T-helper 1 cell treated with Interleukin-12 subunit alpha and Interleukin-12 subunit beta and Interleukin-4 antibody, amounts not matched to agents 30 μg/mL and 1 μg/mL, for 36 hours (primary cell): ENCODE data around the gene STAT5B.
A peak's percentile ranks its signal among the peaks of the same experiment; 100 is the strongest.
"Not testable (repeated sequence)": the region's sequence is repeated elsewhere in the genome, so short reads cannot be mapped to it uniquely, and the experiment has no call there.

Source experiments
- H3K27ac Mint-ChIP-seq: one replicate; pipeline ENCODE4 v1.8.0; 2021; ENCODE audit warnings: mild to moderate bottlenecking, mixed read lengths
- H3K27me3 Mint-ChIP-seq: one replicate; pipeline ENCODE4 v1.8.0; 2021; ENCODE audit warnings: low read depth, mixed read lengths
- H3K36me3 Mint-ChIP-seq: one replicate; pipeline ENCODE4 v1.8.0; 2021; ENCODE audit warnings: low read depth, mixed read lengths
- H3K4me1 Mint-ChIP-seq: one replicate; pipeline ENCODE4 v1.8.0; 2021; ENCODE audit warnings: low read depth, mixed read lengths
- H3K4me3 Mint-ChIP-seq: one replicate; pipeline ENCODE4 v1.8.0; 2021; ENCODE audit warnings: mild to moderate bottlenecking, moderate library complexity, mixed read lengths
- H3K9me3 Mint-ChIP-seq: one replicate; pipeline ENCODE4 v1.8.0; 2021; ENCODE audit warnings: mixed read lengths

Gene STAT5B

GRCh38 chr17:42276359-42276608, at the start of gene STAT5B:
Gene STAT5B (minus strand): TSS chr17:42276391. CDS start chr17:42232127, 44,264 bp downstream.
- Mint-ChIP-seq H3K27ac (peak within 1 kb of the TSS; percentile 91), H3K27me3 (no peaks in the 10 kb centered on the region), H3K4me3 (peak within 1 kb of the TSS; percentile 93), H3K36me3 (peaks cover 9% of the 10 kb centered on the region), H3K4me1 (peaks cover 43% of the 10 kb centered on the region), H3K9me3 (no peaks in the 10 kb centered on the region)

GRCh38 chr17:42325026-42325425, 48.8 kb upstream of the STAT5B start:
- no peaks in the 10 kb centered on the region for H3K9me3 Mint-ChIP-seq
- peaks cover 40% of the 10 kb centered on the region for H3K4me1 Mint-ChIP-seq
- no peak overlapping the region for H3K4me3 Mint-ChIP-seq
- H3K27me3 Mint-ChIP-seq = no peaks in the 10 kb centered on the region
- peaks cover 57% of the 10 kb centered on the region for H3K36me3 Mint-ChIP-seq
- H3K27ac Mint-ChIP-seq = peak overlapping the region; percentile 20

GRCh38 chr17:42323268-42323773, 47.1 kb upstream of the STAT5B start:
- no peaks in the 10 kb centered on the region for H3K27me3 Mint-ChIP-seq
- H3K4me1 Mint-ChIP-seq = peaks cover 49% of the 10 kb centered on the region
- H3K36me3 Mint-ChIP-seq = peaks cover 54% of the 10 kb centered on the region
- H3K27ac Mint-ChIP-seq = peak overlapping the region; percentile 71
- H3K9me3 Mint-ChIP-seq = no peaks in the 10 kb centered on the region
- peak overlapping the region; percentile 14 for H3K4me3 Mint-ChIP-seq

- Mint-ChIP-seq H3K9me3 (no peaks in the 10 kb centered on the region), H3K27ac (peak overlapping the region; percentile 71), H3K27me3 (no peaks in the 10 kb centered on the region), H3K4me3 (peak overlapping the region; percentile 14), H3K36me3 (peaks cover 54% of the 10 kb centered on the region), H3K4me1 (peaks cover 49% of the 10 kb centered on the region)
These were observed 46.4 kb upstream of the STAT5B start for GRCh38 chr17:42322382-42323267.

GRCh38 chr17:42321555-42321954, 45.4 kb upstream of the STAT5B start:
- Mint-ChIP-seq H3K27ac (peak overlapping the region; percentile 27), H3K4me1 (peaks cover 54% of the 10 kb centered on the region), H3K36me3 (peaks cover 57% of the 10 kb centered on the region), H3K27me3 (no peaks in the 10 kb centered on the region), H3K4me3 (no peak overlapping the region), H3K9me3 (no peaks in the 10 kb centered on the region)

GRCh38 chr17:42317967-42318366, 41.8 kb upstream of the STAT5B start:
- peaks cover 63% of the 10 kb centered on the region for H3K4me1 Mint-ChIP-seq
- not testable (repeated sequence) for H3K4me3 Mint-ChIP-seq, H3K27ac Mint-ChIP-seq, H3K27me3 Mint-ChIP-seq, H3K9me3 Mint-ChIP-seq
- peaks cover 56% of the 10 kb centered on the region for H3K36me3 Mint-ChIP-seq

- Mint-ChIP-seq H3K4me1 (peaks cover 59% of the 10 kb centered on the region), H3K27me3 (no peaks in the 10 kb centered on the region), H3K9me3 (no peaks in the 10 kb centered on the region), H3K36me3 (peaks cover 52% of the 10 kb centered on the region), H3K27ac (peak overlapping the region; percentile 65), H3K4me3 (no peak overlapping the region)
These were observed 41.2 kb upstream of the STAT5B start for GRCh38 chr17:42317266-42317845.

GRCh38 chr17:42316755-42317154, 40.6 kb upstream of the STAT5B start:
- peaks cover 49% of the 10 kb centered on the region for H3K36me3 Mint-ChIP-seq
- H3K9me3 Mint-ChIP-seq = no peaks in the 10 kb centered on the region
- H3K27ac Mint-ChIP-seq = no peak overlapping the region
- H3K27me3 Mint-ChIP-seq = no peaks in the 10 kb centered on the region
- no peak overlapping the region for H3K4me3 Mint-ChIP-seq
- H3K4me1 Mint-ChIP-seq = peaks cover 57% of the 10 kb centered on the region

GRCh38 chr17:42315402-42316156, 39.4 kb upstream of the STAT5B start:
- H3K4me1 Mint-ChIP-seq = peaks cover 59% of the 10 kb centered on the region
- H3K36me3 Mint-ChIP-seq = peaks cover 50% of the 10 kb centered on the region
- H3K4me3 Mint-ChIP-seq = peak overlapping the region; percentile 48
- peak overlapping the region; percentile 79 for H3K27ac Mint-ChIP-seq
- no peaks in the 10 kb centered on the region for H3K27me3 Mint-ChIP-seq
- no peaks in the 10 kb centered on the region for H3K9me3 Mint-ChIP-seq

- peaks cover 56% of the 10 kb centered on the region for H3K4me1 Mint-ChIP-seq
- H3K36me3 Mint-ChIP-seq = peaks cover 55% of the 10 kb centered on the region
- no peaks in the 10 kb centered on the region for H3K9me3 Mint-ChIP-seq
- H3K27ac Mint-ChIP-seq = no peak overlapping the region
- H3K4me3 Mint-ChIP-seq = no peak overlapping the region
- H3K27me3 Mint-ChIP-seq = no peaks in the 10 kb centered on the region
These were observed 37.8 kb upstream of the STAT5B start for GRCh38 chr17:42313773-42314566.

GRCh38 chr17:42313389-42313772, 37.2 kb upstream of the STAT5B start:
- no peaks in the 10 kb centered on the region for H3K9me3 Mint-ChIP-seq
- no peak overlapping the region for H3K4me3 Mint-ChIP-seq
- H3K27ac Mint-ChIP-seq = no peak overlapping the region
- H3K36me3 Mint-ChIP-seq = peaks cover 55% of the 10 kb centered on the region
- H3K27me3 Mint-ChIP-seq = no peaks in the 10 kb centered on the region
- H3K4me1 Mint-ChIP-seq = peaks cover 54% of the 10 kb centered on the region

GRCh38 chr17:42312285-42313130, 36.3 kb upstream of the STAT5B start:
- peaks cover 58% of the 10 kb centered on the region for H3K36me3 Mint-ChIP-seq

GRCh38 chr17:42312035-42312284, 35.8 kb upstream of the STAT5B start:
- Mint-ChIP-seq H3K27ac (peak overlapping the region; percentile 70), H3K4me3 (no peak overlapping the region), H3K27me3 (no peaks in the 10 kb centered on the region), H3K36me3 (peaks cover 58% of the 10 kb centered on the region), H3K4me1 (peaks cover 55% of the 10 kb centered on the region), H3K9me3 (no peaks in the 10 kb centered on the region)

More at GRCh38 chr17:42312285-42313130, 36.3 kb upstream of the STAT5B start:
- H3K27ac Mint-ChIP-seq = peak overlapping the region; percentile 70
- peaks cover 57% of the 10 kb centered on the region for H3K4me1 Mint-ChIP-seq
- H3K4me3 Mint-ChIP-seq = no peak overlapping the region
- H3K27me3 Mint-ChIP-seq = no peaks in the 10 kb centered on the region
- no peaks in the 10 kb centered on the region for H3K9me3 Mint-ChIP-seq
